PFSK-1 (cell line): ENCODE data around the gene LRRC2.

Experiments
- FOXP2 ChIP-seq: optimal IDR thresholded peaks from 2 replicates; pipeline ENCODE3; 2011; ENCODE audit warnings: borderline replicate concordance, control low read depth, inconsistent platforms; ENCODE audit not compliant: insufficient read depth; ENCODE audit errors: extremely low read length, extremely low read depth
- POLR2AphosphoS5 ChIP-seq: IDR thresholded peaks from 2 replicates; pipeline ENCODE4 v1.6.1; 2012; ENCODE audit warnings: low read depth, mild to moderate bottlenecking, control low read depth, low read length, moderate library complexity
- SIN3A ChIP-seq: IDR thresholded peaks from 2 replicates; pipeline ENCODE4 v1.6.1; 2012; ENCODE audit warnings: mild to moderate bottlenecking, low read length, moderate library complexity, borderline replicate concordance; ENCODE audit not compliant: insufficient read depth
- TAF1 ChIP-seq: IDR thresholded peaks from 2 replicates; pipeline ENCODE4 v1.6.1; 2012; ENCODE audit warnings: low read length, control low read depth, borderline replicate concordance; ENCODE audit not compliant: insufficient read depth
- TF ChIP-seq, protein P1 (sequence below), 2 experiments: IDR thresholded peaks; 2 replicates each; pipeline versions ENCODE4 v1.6.1 to v1.8.0; 2011 to 2012; ENCODE audit warnings: low read depth in 2 of 2, low read length in 2 of 2, control low read depth in 1 of 2, inconsistent platforms in 1 of 2, mild to moderate bottlenecking in 1 of 2, moderate library complexity in 1 of 2; ENCODE audit not compliant: insufficient read depth in 1 of 2

LRRC2 gene

GRCh38 chr3:46603446-46604046 lies 37.4 kb upstream of the LRRC2 start:
- TF ChIP-seq FOXP2 (no peak), POLR2AphosphoS5 (no peak), TAF1 (no peak), SIN3A (no peak)
- TF ChIP-seq, protein P1, sequence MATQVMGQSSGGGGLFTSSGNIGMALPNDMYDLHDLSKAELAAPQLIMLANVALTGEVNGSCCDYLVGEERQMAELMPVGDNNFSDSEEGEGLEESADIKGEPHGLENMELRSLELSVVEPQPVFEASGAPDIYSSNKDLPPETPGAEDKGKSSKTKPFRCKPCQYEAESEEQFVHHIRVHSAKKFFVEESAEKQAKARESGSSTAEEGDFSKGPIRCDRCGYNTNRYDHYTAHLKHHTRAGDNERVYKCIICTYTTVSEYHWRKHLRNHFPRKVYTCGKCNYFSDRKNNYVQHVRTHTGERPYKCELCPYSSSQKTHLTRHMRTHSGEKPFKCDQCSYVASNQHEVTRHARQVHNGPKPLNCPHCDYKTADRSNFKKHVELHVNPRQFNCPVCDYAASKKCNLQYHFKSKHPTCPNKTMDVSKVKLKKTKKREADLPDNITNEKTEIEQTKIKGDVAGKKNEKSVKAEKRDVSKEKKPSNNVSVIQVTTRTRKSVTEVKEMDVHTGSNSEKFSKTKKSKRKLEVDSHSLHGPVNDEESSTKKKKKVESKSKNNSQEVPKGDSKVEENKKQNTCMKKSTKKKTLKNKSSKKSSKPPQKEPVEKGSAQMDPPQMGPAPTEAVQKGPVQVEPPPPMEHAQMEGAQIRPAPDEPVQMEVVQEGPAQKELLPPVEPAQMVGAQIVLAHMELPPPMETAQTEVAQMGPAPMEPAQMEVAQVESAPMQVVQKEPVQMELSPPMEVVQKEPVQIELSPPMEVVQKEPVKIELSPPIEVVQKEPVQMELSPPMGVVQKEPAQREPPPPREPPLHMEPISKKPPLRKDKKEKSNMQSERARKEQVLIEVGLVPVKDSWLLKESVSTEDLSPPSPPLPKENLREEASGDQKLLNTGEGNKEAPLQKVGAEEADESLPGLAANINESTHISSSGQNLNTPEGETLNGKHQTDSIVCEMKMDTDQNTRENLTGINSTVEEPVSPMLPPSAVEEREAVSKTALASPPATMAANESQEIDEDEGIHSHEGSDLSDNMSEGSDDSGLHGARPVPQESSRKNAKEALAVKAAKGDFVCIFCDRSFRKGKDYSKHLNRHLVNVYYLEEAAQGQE (IDR thresholded peaks at IDR 0.05; ENCODE audit: insufficient read depth in 1 of 2, low read depth in 2 of 2, low read length in 2 of 2): no peak

DNA sequence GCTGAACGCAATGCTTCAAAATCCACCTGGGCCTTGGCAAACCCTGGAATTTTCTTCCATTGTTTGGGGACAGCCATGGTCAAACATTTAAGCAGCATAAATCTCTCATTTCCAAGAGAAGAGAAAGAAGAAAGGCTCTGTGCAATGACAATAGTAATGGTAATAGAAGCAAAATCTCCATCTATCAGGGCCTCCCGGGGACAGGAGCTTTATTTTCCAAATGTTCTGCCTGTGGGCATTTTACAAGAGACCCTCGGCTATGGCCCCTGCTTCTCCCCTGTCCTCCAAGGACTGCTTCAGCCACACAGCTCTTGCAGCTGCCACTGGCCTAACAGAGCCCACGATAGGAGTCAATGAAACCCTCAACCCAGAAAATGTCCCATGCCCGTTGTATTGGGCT lies 33.5 kb upstream of the LRRC2 start:
- TF ChIP-seq TAF1 (no peak), FOXP2 (no peak), SIN3A (no peak), POLR2AphosphoS5 (no peak)
- TF ChIP-seq, protein P1 (IDR thresholded peaks at IDR 0.05; ENCODE audit: insufficient read depth in 1 of 2, low read depth in 2 of 2, low read length in 2 of 2): no peak

DNA sequence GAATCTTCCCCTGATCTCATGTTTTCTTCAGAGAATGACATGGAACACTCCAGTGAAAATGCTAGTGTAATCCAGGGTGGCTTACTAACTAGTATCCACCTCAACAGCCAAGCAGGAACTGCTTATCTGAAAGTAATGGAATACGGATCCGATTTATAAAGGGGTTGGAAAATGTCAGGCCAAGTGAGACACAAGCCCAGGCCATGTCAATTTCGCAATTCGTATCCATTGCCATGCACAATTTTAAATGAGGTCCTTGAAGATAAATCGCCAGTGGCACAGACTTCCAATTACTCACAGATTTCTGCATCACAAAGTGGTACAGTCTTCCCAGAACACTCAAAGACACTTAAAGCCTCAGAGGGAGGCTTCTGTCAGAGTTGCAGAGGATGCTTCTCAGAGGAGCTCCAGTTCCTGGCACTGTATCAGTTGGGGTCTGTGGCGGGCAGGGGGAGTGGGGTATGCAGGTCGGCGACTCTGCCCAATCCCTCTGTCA lies 29.8 kb upstream of the LRRC2 start:
- TF ChIP-seq, protein P1 (IDR thresholded peaks at IDR 0.05; ENCODE audit: insufficient read depth in 1 of 2, low read depth in 2 of 2, low read length in 2 of 2): no peak
- no peak for TF ChIP-seq SIN3A
- no peak for TF ChIP-seq POLR2AphosphoS5
- no peak for TF ChIP-seq FOXP2
- TF ChIP-seq TAF1: no peak

GRCh38 chr3:46594723-46595122 lies 28.6 kb upstream of the LRRC2 start:
- TF ChIP-seq FOXP2 (no peak), POLR2AphosphoS5 (no peak), SIN3A (no peak), TAF1 (no peak)
- TF ChIP-seq, protein P1 (IDR thresholded peaks at IDR 0.05; ENCODE audit: insufficient read depth in 1 of 2, low read depth in 2 of 2, low read length in 2 of 2): no peak
